HG03558 (cell line): Measurements from ENCODE around the gene RHNO1.

ENCODE experiments used
- ATAC-seq: cut with Tn5 transposase; IDR thresholded peaks from one replicate; pipeline ENCODE4 v1.9.1; 2021; ENCODE audit warnings: moderate number of reproducible peaks; ENCODE audit not compliant: unreplicated experiment; ENCODE audit errors: extremely low read depth

Gene RHNO1

DNA sequence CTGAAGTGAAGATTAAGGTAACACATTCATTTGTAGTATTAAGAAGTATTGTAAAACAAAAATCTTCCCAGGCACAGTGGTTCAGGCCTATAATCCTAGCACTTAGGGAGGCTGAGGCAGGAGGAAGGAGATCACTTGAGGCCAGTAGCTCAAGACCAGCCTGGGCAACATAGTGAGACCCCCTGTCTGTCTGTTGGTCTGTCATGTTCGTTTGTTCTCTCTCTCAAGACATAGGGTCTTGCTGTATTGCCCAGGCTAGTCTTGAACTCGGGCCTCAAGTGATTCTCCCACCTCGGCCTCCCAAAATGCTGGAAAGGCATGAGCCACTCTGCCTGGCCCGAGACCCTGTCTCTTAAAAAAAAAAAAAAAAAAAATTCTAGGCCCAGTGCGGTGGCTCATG is 20.4 kb downstream of the RHNO1 start:
- no peak for ATAC-seq

DNA sequence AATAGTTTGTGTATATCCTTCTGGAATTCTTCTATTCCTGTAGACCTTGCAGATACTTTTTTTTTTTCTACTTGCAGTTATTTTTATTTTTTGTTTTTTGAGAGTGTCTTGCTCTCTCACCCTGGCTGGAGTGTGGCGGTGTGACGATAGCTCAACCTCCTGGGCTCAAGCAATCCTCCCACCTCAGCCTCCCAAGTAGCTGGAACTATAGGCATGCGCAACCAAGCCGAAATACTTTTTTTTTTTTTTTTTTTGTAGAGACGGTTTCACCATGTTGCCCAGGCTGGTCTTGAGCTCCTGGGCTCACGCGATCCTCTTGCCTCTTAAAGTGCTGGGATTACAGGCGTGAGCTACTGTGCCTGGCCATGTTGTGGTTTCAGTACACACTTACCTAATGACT is 23.6 kb downstream of the RHNO1 start:
- ATAC-seq = no peak

DNA sequence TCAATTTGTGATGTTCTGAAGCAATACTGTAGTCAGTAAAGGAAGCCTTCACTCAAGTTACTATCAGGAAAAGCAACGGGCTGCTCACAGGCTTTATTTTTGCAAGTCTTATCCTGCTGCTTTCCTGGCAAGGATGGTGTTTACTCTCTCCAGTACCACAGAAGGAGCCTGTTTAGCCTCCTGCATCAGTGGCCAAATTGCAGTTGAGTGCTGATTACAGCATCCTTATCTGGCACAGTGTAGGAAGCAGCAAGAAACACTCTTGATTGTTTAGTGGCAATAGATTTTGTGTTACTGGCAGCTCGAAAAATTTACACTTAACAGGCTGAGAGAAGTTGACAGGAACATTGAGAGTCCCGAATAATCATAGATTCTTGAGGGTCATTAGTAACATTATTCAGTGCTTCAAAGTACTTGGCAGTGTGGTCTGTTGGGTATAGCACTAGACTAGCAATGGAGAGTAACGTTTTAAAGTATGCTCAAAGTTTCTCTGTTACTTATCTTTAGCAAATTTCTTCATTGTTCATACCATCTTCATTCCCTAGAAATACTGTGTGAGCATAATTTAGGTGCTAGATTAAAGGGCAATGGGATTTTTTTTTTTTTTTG is 25.4 kb downstream of the RHNO1 start:
- ATAC-seq = no peak

DNA sequence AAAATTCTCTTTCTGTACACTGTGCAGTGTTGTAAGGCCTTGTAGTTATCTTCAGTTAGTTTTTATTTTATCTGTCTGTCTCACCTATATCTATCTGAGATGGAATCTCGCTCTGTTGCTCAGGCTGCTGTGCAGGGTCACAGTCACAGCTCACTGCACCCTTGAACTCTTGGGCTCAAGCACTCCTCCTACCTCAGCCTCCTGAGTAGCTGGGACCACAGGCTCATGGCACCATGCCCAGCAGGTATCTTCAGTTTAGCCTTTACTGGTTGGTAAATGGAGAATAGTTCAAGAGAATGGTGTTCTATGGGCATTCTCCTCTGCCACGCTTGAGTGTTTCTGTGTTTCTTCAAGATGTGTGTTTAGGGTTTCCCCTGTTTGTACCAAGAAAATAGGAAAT is 27.2 kb downstream of the RHNO1 start:
- ATAC-seq = no peak

DNA sequence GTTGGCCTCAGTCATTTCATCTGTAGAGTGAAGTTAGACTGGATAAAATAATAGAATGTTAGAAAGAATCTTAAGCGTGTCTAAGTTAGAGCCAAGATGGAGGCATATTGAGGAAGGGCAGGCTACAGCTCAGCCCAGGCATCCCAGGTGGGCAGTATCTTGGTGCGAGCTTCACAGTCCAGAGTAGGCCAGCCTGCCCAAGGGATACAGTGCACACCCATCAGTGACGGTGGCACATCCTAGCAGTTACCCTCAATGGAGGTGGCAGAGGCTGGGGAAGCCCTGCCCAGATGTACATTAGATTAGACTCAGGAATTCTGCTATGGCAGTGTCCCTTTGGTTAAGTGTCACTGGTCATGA is 35.2 kb downstream of the RHNO1 start:
- no peak for ATAC-seq

DNA sequence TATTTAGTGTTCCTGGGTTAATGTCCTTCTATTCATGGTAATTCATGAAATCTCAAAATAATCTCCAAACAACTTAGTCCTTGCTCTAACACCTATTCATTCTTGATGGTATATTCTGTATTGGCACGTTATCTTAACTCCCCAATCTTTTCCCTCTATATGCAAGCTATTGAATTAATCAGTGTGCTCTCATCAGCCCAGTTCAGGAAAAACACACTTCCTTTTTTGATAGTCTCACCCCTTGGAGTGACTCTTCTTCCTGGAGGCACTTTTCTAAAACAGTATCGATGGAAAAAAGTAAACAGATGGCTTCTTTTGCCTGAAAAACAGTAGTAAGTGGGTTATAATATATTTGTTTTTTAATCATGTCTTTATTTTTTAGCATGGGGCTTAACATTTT is 42.2 kb downstream of the RHNO1 start:
- ATAC-seq = no peak

DNA sequence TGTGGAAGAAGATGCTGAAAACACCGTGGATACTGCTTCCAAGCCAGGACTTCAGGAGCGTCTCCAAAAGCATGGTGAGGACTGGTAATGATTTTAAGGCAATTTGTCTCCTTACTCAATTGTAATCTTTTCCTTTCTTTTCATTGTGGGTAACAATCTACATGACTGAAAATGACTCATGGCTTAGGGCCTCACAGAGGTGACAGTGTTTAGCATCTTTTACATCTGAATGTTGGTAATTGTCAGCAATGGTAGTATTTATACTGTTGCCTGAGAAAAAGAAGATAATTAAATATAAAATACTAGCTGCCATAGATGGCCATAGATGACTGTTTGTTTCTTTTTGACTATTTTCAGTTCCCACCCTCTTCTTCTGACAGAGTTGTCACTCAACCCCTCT is 45.3 kb downstream of the RHNO1 start:
- no peak for ATAC-seq

DNA sequence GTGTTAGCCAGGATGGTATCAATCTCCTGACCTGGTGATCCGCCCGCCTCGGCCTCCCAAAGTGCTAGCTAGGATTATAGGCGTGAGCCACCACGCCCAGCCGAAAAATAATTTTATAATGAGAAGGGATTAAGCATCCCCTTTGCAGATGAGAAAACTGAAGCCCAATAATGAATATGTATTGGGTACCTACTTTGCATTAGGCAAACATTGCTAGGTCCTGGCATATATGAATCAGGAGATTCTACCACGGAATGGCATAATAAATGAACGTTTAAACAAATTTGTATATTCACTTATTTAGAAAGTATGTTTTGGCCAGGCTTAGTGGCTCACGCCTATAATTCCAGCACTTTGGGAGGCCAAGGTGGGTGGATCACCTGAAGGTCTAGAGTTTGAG is 46.0 kb downstream of the RHNO1 start:
- no peak for ATAC-seq

DNA sequence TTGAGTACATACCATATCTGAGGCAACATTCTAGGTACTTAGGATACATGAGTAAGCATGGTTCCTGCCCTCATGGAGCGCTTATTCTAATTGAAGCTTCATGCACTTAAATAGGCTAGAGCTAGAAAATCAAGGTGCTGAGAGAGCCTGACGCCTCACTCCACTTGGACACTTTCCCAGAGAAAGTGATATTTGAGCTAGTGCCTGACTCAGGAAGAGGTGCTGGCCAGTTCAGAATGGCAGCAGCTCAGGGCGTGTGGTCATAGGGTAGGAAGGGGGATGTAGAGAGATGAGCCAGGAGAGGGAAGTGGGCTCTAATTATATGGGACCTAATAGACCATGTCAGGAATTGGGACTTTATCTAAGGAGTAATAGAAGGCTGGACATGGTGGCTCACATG is 47.0 kb downstream of the RHNO1 start:
- ATAC-seq = no peak

DNA sequence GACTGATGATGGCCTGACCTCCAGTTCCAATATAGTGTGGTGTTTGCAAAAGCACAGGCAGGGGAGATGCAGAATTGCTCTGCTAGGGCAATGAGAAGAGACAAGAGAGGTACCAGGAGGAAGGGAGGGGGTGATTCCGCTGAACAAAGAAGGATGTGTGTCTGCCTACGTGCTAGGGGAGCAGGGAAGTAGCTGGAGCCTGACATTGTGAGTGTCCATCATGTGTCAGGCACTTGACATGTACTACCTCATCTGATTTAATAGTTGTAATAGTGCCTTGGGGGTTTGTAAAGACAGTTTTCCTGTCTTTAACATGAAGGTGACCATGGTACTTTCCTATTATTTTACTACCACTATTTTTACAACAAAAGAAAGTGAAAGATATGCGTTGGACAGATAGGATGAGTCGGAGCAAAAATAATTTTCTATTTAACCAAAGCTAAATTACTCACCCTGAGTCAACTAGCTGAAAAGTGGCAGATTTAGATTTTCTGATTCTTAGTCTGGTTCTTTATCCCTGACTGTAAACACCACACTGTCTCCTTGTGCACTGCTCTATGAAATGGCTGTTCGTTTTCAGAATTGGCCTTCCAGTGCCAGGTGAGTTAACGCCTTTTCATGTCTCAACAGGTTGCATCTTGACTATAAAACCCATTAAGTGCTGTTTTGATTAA is 48.4 kb downstream of the RHNO1 start:
- ATAC-seq = no peak

DNA sequence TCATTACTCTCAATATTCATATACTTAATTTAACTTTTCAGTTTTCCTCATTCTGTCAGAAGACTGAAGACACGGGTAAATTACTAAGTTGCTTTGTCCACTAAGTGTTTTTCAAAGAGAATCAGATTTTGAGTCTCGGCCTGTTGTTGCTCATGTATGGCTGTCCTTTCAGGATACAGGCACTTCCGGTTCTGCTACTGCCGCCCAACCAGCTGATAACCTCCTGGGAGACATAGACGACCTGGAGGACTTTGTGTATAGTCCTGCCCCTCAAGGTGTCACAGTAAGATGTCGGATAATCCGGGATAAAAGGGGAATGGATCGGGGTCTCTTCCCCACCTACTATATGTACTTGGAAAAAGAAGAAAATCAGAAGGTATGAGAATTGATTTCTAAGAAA is 53.8 kb downstream of the RHNO1 start:
- ATAC-seq = no peak

DNA sequence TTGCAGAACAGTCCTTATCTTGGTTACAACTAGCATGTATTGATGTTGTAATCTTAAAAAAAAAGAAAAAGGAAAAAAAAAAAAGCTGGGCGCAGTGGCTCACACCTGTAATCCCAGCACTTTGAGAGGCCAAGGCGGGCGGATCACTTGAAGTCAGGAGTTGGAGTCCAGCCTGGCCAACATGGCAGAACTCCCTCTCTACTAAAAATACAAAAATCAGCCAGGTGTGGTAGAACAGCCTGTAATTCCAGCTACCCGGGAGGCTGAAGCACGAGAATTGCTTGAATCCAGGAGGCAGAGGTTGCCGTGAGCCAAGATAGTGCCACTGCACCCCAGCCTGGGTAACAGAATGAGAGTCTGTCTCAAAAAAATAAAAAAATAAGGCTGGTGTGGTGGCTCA is 56.6 kb downstream of the RHNO1 start:
- ATAC-seq = no peak

DNA sequence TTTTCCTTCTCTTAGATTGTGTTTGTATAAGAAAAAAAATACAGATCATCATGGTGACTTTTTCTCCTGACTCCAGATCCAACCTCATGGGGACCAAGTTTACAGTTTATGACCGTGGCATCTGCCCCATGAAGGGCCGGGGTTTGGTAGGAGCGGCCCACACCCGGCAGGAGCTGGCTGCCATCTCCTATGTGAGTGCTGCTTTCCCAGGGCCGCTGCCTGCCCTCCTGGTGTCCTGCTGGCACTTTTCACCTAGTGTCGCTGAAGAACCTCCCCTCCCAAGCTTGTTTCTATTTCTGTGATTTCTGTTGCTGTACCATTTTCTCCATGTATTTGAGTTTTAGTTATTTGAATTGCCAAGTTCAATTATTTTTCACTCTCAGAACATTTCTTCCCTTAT is 57.3 kb downstream of the RHNO1 start:
- no peak for ATAC-seq

DNA sequence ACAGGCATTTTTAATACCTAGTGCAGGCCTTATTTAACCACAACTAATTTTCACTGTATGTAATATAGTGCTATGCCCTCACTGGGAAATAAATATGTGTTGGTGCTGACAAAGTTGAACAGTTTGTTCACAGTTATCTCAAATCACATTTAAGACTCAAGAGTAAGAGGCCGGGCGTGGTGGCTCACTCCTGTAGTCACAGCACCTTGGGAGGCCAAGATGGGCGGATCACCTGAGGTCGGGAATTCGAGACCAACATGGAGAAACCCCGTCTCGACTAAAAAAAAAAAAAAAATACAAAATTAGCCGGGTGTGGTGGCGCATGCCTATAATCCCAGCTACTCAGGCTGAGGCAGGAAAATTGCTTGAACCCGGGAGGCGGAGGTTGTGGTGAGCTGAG is 59.3 kb downstream of the RHNO1 start:
- no peak for ATAC-seq

DNA sequence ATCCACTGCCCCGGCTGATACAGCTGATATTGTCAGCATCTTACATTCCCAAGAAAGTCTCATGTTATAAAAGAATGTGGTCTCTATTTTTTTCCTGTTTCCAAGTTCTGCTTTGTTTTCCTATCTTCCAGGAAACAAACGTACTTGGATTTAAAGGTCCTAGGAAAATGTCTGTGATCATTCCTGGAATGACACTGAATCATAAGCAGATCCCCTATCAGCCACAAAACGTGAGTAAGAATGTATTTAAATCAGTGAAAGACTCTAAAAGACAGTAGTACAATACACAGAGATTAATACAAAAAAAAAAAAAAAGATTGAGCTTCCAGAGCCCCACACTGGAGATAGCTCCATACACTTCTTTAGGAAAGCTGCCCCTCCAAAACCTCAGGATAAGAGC is 60.5 kb downstream of the RHNO1 start:
- no peak for ATAC-seq
